Adrenal gland (tissue), 12 donors: ENCODE measurements around the gene PSMD8. TPM values are rescaled to one million over a fixed set of nuclear protein-coding genes. Genes with fewer than 3 reads are reported as not detected.
A peak's percentile ranks its signal among the peaks of the same experiment; 100 is the strongest.
"Not testable (repeated sequence)": the region's sequence is repeated elsewhere in the genome, so short reads cannot be mapped to it uniquely, and the experiment has no call there.

ENCODE experiments used
- DNase-seq, 7 donors: peaks; one replicate each; pipeline ENCODE4 v3.0.0-alpha.2; 2019 to 2020
- H3K27ac ChIP-seq, 5 donors: fragments of 200-600 bp; sonication (generic) in 4 of 5; 1 replicate in 3 of 5; 2 replicates in 2 of 5; pipeline versions ENCODE4 v1.5.1 to v1.8.0; 2016 to 2020; ENCODE audit warnings: mild to moderate bottlenecking in 1 of 5
- H3K27me3 ChIP-seq: fragments of 200-600 bp; 2 replicates; pipeline ENCODE4 v1.8.0; 2021
- H3K36me3 ChIP-seq, 2 donors: fragments of 200-600 bp; replicated peaks in 1 of 2; 1 replicate in 1 of 2; 2 replicates in 1 of 2; pipeline versions ENCODE4 v1.5.1 to v1.8.0; 2018 to 2022
- H3K4me1 ChIP-seq, 2 donors: fragments of 200-600 bp; replicated peaks in 1 of 2; 1 replicate in 1 of 2; 2 replicates in 1 of 2; pipeline versions ENCODE4 v1.5.1 to v1.8.0; 2018 to 2021
- H3K4me3 ChIP-seq, 4 donors: fragments of 200-600 bp; sonication (generic) in 3 of 4; one replicate each; pipeline ENCODE4 v1.5.1; 2016 to 2018
- H3K9me3 ChIP-seq, 3 donors: fragments of 200-600 bp; sonication (generic) in 1 of 3; replicated peaks in 1 of 3; 1 replicate in 2 of 3; 2 replicates in 1 of 3; pipeline versions ENCODE4 v1.5.1 to v1.8.0; 2016 to 2021
- CTCF ChIP-seq, 6 experiments: fragments of 450-650 bp in 4 of 6; fragments of 200-600 bp in 2 of 6; sonication (generic) in 1 of 6; IDR thresholded peaks; 1 replicate in 5 of 6; 2 replicates in 1 of 6; pipeline versions ENCODE4 v1.5.1 to v1.8.0; 2016 to 2021; ENCODE audit warnings: antibody characterized with exemption in 6 of 6, mild to moderate bottlenecking in 2 of 6, moderate library complexity in 1 of 6
- POLR2A ChIP-seq, 2 donors: fragments of 450-650 bp; IDR thresholded peaks; one replicate each; pipeline ENCODE4 v1.6.1; 2017; ENCODE audit warnings: antibody characterized with exemption in 2 of 2, mild to moderate bottlenecking in 2 of 2, moderate library complexity in 1 of 2
- WGBS, 4 donors: extraction: QIAGEN DNeasy Blood & Tissue Kit in 2 of 4; methylation state at CpG; one replicate each; pipeline versions ENCODE4 v1.1.5 to v1.1.7; 2013 to 2017; 5-methylcytosine and 5-hydroxymethylcytosine counted together
- intact Hi-C, 2 donors: fragments of 100-400 bp; cut with DNase I; formaldehyde crosslinking; loops; one replicate each; pipeline versions ENCODE4 v1.14.1 to v1.15.0; 2022 to 2023
- polyA plus RNA-seq, 3 donors: library from polyadenylated mRNA; stranded (reverse); fragments of 200-250 nt in 2 of 3; fragments of 350-450 nt in 1 of 3; fragmentation: Illumina TruSeq in 1 of 3; extraction: RNeasy Lipid Tissue Mini Kit (QIAGEN cat#74804) in 1 of 3; gene quantifications; one replicate each; pipeline ENCODE4 v1.2.3, GENCODE V29; 2013 to 2014
- total RNA-seq, 9 donors: library from RNA; depleted of rRNA in 4 of 9; stranded (reverse); fragments of >200 nt in 4 of 9; fragments of 120-200 nt in 1 of 9; fragmentation: NEBNext Ultra II Directional in 1 of 9; extraction: Animal tissue kit (Norgen Biotek cat#: 25700) in 1 of 9; gene quantifications; one replicate each; pipeline versions ENCODE4 v1.1.0 to v1.2.4, GENCODE V29; 2013 to 2023
- donor health status: healthy with polysubstance abuse.
- donor health status: Bipolar disorder and iron deficiency.
- donor health status: DM: yes; HTN: yes; CAD: no.
- donor health status: DM: no; HTN: no; CAD: no.
- donor health status: DM: no; HTN: no; CAD: no.
- donor health status: DM: yes; HTN: yes; CAD: no.

PSMD8 gene
- total and polyA plus RNA-seq, 12 donors, result 53.1 to 330 (median 205) TPM

DNA sequence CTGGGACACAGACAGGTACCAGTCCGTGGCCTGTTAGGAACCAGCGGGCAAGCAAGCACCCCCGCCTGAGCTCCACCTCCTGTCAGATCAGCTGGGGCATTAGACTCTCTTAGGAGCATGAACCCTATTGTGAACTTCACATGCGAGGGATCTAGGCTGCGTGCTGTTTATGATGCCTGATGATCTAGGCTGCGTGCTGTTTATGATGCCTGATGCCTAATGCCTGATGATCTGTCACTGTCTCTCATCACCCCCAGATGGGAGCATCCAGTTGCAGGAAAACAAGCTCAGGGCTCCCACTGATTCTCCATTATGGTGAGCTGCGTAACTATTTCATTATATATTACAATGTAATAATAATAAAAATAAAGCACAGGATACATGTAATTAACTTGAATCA is 48.1 kb downstream of the PSMD8 start:
- Histone ChIP-seq H3K27me3 (peaks cover 8% of the 10 kb centered on the region), H3K36me3 (no peaks in the 10 kb centered on the region), H3K27ac (no peak overlapping the region), H3K4me3 (no peak overlapping the region), H3K9me3 (no peaks in the 10 kb centered on the region), H3K4me1 (peaks cover 0 to 11% of the 10 kb centered on the region in 2 donors)
- no peak for DNase-seq
- intact Hi-C loops, result no loop called here
- TF ChIP-seq POLR2A (IDR thresholded peaks at IDR 0.05) (no peak), CTCF (IDR thresholded peaks at IDR 0.05) (no peak)
- 67 to 85% (median 77%) methylated on average over 4 to 7 of the region's 7 CpGs for WGBS, 4 donors

GRCh38 chr19:38424272-38424671 is 49.9 kb downstream of the PSMD8 start:
- intact Hi-C loops, result no loop called here
- H3K4me3 ChIP-seq, result no peak overlapping the region
- no peak for TF ChIP-seq POLR2A (IDR thresholded peaks at IDR 0.05)
- TF ChIP-seq CTCF (IDR thresholded peaks at IDR 0.05), result no peak
- 71 to 88% (median 78%) methylated on average over 3 to 5 of the region's 5 CpGs for WGBS, 4 donors
- H3K4me1 ChIP-seq, result no peaks in the 10 kb centered on the region
- no peak for DNase-seq
- no peak overlapping the region for H3K27ac ChIP-seq
- peaks cover 4% of the 10 kb centered on the region for H3K27me3 ChIP-seq
- no peaks in the 10 kb centered on the region for H3K36me3 ChIP-seq
- no peaks in the 10 kb centered on the region for H3K9me3 ChIP-seq

- H3K4me3 ChIP-seq, result peak overlapping the region in 1 of 4 donors; percentile 32
- intact Hi-C loops, result no loop called here
- no peak for DNase-seq
- no peaks in the 10 kb centered on the region for H3K27me3 ChIP-seq
- H3K27ac ChIP-seq, result no peak overlapping the region
- no peaks in the 10 kb centered on the region for H3K9me3 ChIP-seq
- H3K36me3 ChIP-seq, result no peaks in the 10 kb centered on the region
- TF ChIP-seq POLR2A (IDR thresholded peaks at IDR 0.05) (no peak), CTCF (IDR thresholded peaks at IDR 0.05) (no peak)
- 69 to 80% (median 74%) methylated on average over 3 to 7 of the region's 7 CpGs for WGBS, 4 donors
- H3K4me1 ChIP-seq, result no peaks in the 10 kb centered on the region
These were observed 50.9 kb downstream of the PSMD8 start for GRCh38 chr19:38425222-38425809.

DNA sequence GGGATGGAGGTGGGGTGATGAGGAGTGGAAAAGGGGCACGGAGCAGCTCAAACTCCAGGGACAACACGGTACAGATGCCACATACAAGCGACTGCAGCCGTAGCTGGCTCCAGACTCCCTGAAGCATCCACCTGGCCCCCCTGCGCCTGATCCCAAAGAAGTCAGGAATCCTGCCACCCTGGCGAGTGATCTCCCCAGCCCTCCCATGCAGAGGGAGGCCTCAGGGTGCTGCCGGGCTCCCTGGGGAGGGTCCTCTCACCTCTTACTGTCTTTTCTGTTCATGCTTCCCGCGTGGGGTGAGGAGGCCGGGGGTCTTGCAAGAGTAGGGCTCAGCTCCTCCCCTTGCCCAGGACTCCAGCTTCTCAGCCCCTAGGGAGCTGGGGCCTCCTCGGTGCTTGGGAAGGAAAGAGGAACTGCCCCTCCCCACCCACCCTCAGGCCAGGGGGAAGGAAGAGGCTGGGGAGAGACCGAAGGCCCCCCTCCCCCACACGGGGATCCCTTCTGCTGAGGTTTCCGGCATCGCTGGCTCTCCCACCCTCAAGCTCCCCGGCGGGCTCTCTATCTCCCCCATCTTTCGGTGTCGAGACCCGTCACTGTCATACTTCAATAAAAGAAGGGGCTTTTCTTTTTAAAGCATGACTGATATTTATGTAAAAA is 51.6 kb downstream of the PSMD8 start, which contains the start of gene RASGRP4:
TSS of gene RASGRP4 (minus strand) at position 410 of the 657 bp plus-strand sequence. CDS start at position 282, 128 bp downstream.
- peak in 1 of 7 donors; percentile 24 for DNase-seq
- H3K4me3 ChIP-seq, result peak within 1 kb of the TSS in 1 of 4 donors; percentile 32
- TF ChIP-seq POLR2A (IDR thresholded peaks at IDR 0.05) (no peak), CTCF (IDR thresholded peaks at IDR 0.05) (no peak)
- intact Hi-C loops, result no loop called here
- no peaks in the 10 kb centered on the region for H3K9me3 ChIP-seq
- 25 to 50% (median 36%) methylated on average over 10 to 20 of the region's 20 CpGs for WGBS, 4 donors
- no peaks in the 10 kb centered on the region for H3K27me3 ChIP-seq
- H3K36me3 ChIP-seq, result no peaks in the 10 kb centered on the region
- H3K27ac ChIP-seq, result no peak within 1 kb of the TSS
- H3K4me1 ChIP-seq, result no peaks in the 10 kb centered on the region

- H3K9me3 ChIP-seq, H3K4me1 ChIP-seq, H3K27ac ChIP-seq, intact Hi-C loops, H3K36me3 ChIP-seq, DNase-seq, H3K4me3 ChIP-seq, H3K27me3 ChIP-seq: not testable (repeated sequence)
- WGBS, 4 donors, result 74 to 76% (median 75%) methylated on average over 15 to 17 of the region's 17 CpGs
These were observed 52.8 kb downstream of the PSMD8 start for GRCh38 chr19:38427035-38427677.
